Karpas-422 (cell line): Measurements from ENCODE around the gene OBSCN. TPM values are rescaled to one million over a fixed set of nuclear protein-coding genes. Genes with fewer than 3 reads are reported as not detected.

Experiments used
- DNase-seq: peaks from one replicate; pipeline ENCODE4 v3.0.0-alpha.2; 2015
- H2AFZ ChIP-seq: fragments of 200-600 bp; sonication (generic); 2 replicates; pipeline ENCODE4 v1.6.1; 2014; ENCODE audit warnings: antibody characterized with exemption, low read length, mixed read lengths
- H3K27ac ChIP-seq: fragments of 200-600 bp; sonication (generic); 2 replicates; pipeline ENCODE4 v1.5.1; 2014; ENCODE audit warnings: mild to moderate bottlenecking, low read length, moderate library complexity
- H3K27me3 ChIP-seq: fragments of 200-600 bp; sonication (generic); 2 replicates; pipeline ENCODE4 v1.6.1; 2014; ENCODE audit warnings: low read length, mixed read lengths
- H3K36me3 ChIP-seq: fragments of 200-600 bp; sonication (generic); 2 replicates; pipeline ENCODE4 v1.6.1; 2014; ENCODE audit warnings: low read length, mixed read lengths; ENCODE audit not compliant: insufficient read depth
- H3K4me1 ChIP-seq: fragments of 200-600 bp; sonication (generic); 2 replicates; pipeline ENCODE4 v1.6.1; 2014; ENCODE audit warnings: mild to moderate bottlenecking, low read length, mixed read lengths
- H3K4me2 ChIP-seq: fragments of 200-600 bp; sonication (generic); 2 replicates; pipeline ENCODE4 v1.6.1; 2014; ENCODE audit warnings: low read length, low read depth, mild to moderate bottlenecking; ENCODE audit not compliant: poor library complexity, severe bottlenecking
- H3K4me3 ChIP-seq: fragments of 200-600 bp; sonication (generic); 2 replicates; pipeline ENCODE4 v1.5.1; 2014; ENCODE audit warnings: mild to moderate bottlenecking, antibody characterized with exemption, low read length, mixed read lengths
- H3K79me2 ChIP-seq: fragments of 200-600 bp; sonication (generic); 2 replicates; pipeline ENCODE4 v1.6.1; 2014; ENCODE audit warnings: mild to moderate bottlenecking, low read length, mixed read lengths
- H3K9ac ChIP-seq: fragments of 200-600 bp; sonication (generic); 2 replicates; pipeline ENCODE4 v1.6.0; 2014; ENCODE audit warnings: low read length
- H3K9me2 ChIP-seq: fragments of 200-600 bp; sonication (generic), shearing (Covaris generic); replicated peaks from 2 replicates; pipeline ENCODE4 v1.6.0; 2014; ENCODE audit warnings: mild to moderate bottlenecking, low read length, moderate library complexity; ENCODE audit not compliant: insufficient read depth
- H3K9me3 ChIP-seq: fragments of 300-700, 200-600 bp; sonication (generic); 2 replicates; pipeline ENCODE4 v1.6.1; 2014; ENCODE audit warnings: low read length, mixed read lengths
- H4K20me1 ChIP-seq: fragments of 200-600 bp; sonication (generic); 2 replicates; pipeline ENCODE4 v1.6.1; 2014; ENCODE audit warnings: mild to moderate bottlenecking, antibody characterized with exemption, low read length, low read depth; ENCODE audit not compliant: insufficient read depth
- total RNA-seq: library from RNA; depleted of rRNA; stranded (reverse); fragments of >200 nt; shearing (Covaris generic); gene quantifications from 2 replicates; pipeline ENCODE4 v1.2.3, GENCODE V29; 2014; ENCODE audit warnings: low replicate concordance

Gene OBSCN
- total RNA-seq, 1 experiment from 2014 or later, result 17.5 TPM

DNA sequence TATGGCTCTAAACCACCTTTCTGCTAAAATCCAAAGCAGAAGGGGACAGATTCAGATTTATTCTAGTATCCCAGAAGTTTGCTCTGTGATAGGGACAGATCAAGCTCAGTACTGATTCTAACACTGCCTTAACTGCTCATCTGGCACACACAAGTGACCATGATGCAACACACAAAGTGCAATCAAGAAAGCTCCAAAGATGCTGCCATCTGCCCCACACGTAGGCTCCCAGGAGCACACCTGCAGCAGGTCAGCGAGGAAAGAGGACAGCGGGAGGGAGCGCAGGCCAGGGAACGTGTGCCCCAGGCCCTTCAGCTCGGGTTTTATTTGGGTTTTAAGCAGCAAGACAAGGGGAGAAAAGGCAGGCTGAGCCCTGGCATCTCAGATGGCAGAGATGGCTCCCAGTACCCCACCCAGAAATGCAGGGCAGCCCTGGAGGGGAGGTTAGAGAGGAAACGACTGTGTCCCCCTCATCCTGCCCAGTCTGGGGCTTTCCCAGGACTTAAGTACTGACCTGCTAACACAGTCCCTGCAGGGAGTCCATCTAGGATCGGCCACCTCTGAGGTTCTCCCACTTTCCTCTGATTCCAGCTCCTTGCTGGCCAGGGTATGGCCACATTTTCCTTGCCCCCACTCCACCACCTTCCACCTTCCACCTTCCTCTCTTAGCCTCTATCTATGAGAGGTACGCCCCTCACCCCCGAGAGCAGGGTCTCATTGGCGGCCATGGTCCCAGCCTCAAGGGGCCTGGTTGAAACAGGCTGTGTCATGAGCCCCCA, 197.5 kb downstream of the OBSCN start:
- Histone ChIP-seq H3K27ac (no peak overlapping the region; the same call in 1 of the 2 replicates), H3K9ac (peak overlapping the region; percentile 98), H3K9me3 (no peaks in the 10 kb centered on the region), H3K36me3 (peaks cover 15% of the 10 kb centered on the region; the same call in 1 of the 2 replicates), H3K9me2 (no peaks in the 10 kb centered on the region), H4K20me1 (peaks cover 46% of the 10 kb centered on the region), H3K4me3 (peak overlapping the region; percentile 99), H3K79me2 (peaks cover 63% of the 10 kb centered on the region), H3K4me1 (peaks cover 23% of the 10 kb centered on the region), H3K27me3 (no peaks in the 10 kb centered on the region), H3K4me2 (peak overlapping the region; percentile 84), H2AFZ (no peak overlapping the region)
- DNase-seq, result peak; percentile 46

DNA sequence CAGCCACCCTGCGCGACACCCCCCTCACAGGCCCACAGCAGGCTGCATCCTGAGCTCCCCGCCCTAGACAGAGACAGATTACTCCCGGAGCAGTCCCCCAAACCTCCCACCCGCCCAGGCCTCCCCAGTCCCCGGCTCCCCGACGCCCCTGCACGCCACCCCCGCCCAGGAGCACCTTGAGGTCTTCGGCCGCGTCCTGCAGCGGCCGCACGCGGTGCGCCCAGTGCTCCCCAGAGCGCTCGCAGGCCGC, 198.1 kb downstream of the OBSCN start:
- peak overlapping the region; percentile 68; the same call in 1 of the 2 replicates for H3K27ac ChIP-seq
- peak overlapping the region; percentile 98 for H3K9ac ChIP-seq
- H2AFZ ChIP-seq, result no peak overlapping the region
- peak; percentile 43 for DNase-seq
- peak overlapping the region; percentile 99 for H3K4me3 ChIP-seq
- no peaks in the 10 kb centered on the region for H3K9me3 ChIP-seq
- peaks cover 41% of the 10 kb centered on the region for H4K20me1 ChIP-seq
- H3K4me1 ChIP-seq, result peaks cover 23% of the 10 kb centered on the region
- H3K9me2 ChIP-seq, result no peaks in the 10 kb centered on the region
- H3K36me3 ChIP-seq, result peaks cover 15% of the 10 kb centered on the region; the same call in 1 of the 2 replicates
- H3K79me2 ChIP-seq, result peaks cover 58% of the 10 kb centered on the region
- no peaks in the 10 kb centered on the region for H3K27me3 ChIP-seq
- peak overlapping the region; percentile 84 for H3K4me2 ChIP-seq

DNA sequence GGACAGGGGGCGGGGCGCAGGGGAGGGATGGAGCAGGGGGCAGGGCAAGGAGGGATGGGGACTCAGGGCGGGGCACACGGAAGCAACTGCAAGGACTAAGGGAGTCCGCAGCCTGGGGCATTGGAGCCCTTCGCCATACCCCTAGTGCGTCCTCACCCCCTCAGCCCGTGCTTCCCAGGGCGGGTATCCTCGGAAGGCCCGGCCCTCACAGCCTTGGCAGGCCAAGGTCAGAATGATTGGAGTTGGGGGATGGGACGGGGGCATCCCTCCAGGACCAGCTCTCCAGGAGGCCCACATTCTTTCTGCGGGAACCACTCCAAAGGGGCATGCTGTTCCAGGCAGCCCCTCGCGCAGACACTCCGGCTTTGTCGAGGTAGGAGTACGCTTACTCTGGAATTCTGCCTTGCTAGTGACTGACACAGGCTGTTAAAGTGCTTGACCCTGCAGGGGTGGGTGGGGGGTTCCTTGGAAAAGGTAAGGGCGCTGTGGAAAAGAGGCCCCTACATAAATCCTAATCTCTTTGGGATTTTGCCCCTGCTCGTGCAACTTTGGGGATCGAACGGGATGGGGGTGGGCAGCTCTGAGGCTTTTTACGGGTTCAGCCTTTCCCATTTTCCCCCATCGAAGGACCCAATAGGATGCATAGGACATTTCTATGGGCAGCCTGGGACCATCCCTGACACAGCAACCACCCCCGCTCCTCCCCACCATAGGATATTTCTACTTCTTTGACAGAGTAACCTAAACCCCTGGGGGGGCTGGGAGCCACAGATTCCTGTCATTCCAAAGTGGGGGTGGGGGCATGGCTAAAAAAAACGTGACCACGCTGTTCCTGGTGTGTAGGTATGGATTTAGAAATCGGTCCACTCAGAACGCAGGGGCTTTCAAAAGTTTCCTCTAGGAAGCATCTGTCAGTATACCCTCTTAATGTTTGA, 199.5 kb downstream of the OBSCN start:
- Histone ChIP-seq H3K27ac (no peak overlapping the region), H3K27me3 (no peaks in the 10 kb centered on the region), H3K4me1 (peaks cover 23% of the 10 kb centered on the region), H3K9ac (peak overlapping the region; percentile 78), H3K9me2 (no peaks in the 10 kb centered on the region), H3K79me2 (peaks cover 45% of the 10 kb centered on the region), H2AFZ (peak overlapping the region; percentile 54; the same call in 1 of the 2 replicates), H3K4me3 (peak overlapping the region; percentile 95), H3K4me2 (peak overlapping the region; percentile 88), H3K36me3 (peaks cover 11% of the 10 kb centered on the region; the same call in 1 of the 2 replicates), H3K9me3 (no peaks in the 10 kb centered on the region), H4K20me1 (peaks cover 28% of the 10 kb centered on the region)
- no peak for DNase-seq

DNA sequence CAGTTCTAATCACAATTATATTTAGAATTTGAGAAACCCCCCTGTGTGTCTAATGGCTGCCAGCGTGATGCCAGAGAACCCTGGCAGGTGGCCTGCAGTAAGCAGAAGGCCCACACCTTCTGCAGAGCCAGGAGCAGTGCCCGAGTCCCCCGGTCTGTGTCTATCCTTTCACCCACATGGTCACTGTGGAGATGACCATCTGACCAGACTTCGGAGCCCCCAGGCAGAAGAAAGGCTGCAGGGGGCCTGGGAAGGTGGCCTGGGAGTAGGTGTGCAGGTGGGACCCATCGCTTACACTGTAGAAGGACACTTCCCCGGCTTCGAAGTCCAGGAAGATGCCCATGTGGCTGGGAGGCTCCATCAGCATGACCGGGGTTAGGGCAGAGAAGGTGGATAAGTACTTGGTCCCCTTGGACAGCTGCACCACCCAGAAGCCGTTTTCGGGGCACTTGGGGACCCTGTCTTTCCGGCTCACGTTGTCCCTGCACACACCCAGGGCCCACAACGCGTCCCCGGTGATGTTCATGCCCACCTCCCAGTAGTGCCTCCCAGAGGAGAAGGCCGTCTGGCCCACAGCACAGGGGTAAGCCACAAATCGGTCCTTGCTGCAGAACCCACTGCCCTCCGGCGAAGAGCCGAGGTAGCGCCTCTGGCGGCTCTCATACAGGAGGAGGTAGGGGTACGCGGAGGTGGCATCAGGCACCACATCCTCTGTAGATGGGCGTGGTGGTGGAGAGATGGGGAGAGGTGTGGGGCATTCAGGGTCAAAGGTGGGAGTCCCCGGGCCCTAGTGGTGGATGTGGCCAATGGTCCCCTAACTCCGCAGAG, 200.4 kb downstream of the OBSCN start:
- peaks cover 7% of the 10 kb centered on the region; the same call in 1 of the 2 replicates for H3K36me3 ChIP-seq
- H3K4me1 ChIP-seq, result peaks cover 23% of the 10 kb centered on the region
- no peak for DNase-seq
- peaks cover 37% of the 10 kb centered on the region for H3K79me2 ChIP-seq
- no peaks in the 10 kb centered on the region for H3K9me3 ChIP-seq
- no peaks in the 10 kb centered on the region for H3K9me2 ChIP-seq
- peaks cover 19% of the 10 kb centered on the region for H4K20me1 ChIP-seq
- H3K9ac ChIP-seq, result no peak overlapping the region
- H3K4me3 ChIP-seq, result peak overlapping the region; percentile 95; the same call in 1 of the 2 replicates
- H3K27ac ChIP-seq, result no peak overlapping the region
- no peak overlapping the region for H3K4me2 ChIP-seq
- no peaks in the 10 kb centered on the region for H3K27me3 ChIP-seq
- no peak overlapping the region for H2AFZ ChIP-seq

DNA sequence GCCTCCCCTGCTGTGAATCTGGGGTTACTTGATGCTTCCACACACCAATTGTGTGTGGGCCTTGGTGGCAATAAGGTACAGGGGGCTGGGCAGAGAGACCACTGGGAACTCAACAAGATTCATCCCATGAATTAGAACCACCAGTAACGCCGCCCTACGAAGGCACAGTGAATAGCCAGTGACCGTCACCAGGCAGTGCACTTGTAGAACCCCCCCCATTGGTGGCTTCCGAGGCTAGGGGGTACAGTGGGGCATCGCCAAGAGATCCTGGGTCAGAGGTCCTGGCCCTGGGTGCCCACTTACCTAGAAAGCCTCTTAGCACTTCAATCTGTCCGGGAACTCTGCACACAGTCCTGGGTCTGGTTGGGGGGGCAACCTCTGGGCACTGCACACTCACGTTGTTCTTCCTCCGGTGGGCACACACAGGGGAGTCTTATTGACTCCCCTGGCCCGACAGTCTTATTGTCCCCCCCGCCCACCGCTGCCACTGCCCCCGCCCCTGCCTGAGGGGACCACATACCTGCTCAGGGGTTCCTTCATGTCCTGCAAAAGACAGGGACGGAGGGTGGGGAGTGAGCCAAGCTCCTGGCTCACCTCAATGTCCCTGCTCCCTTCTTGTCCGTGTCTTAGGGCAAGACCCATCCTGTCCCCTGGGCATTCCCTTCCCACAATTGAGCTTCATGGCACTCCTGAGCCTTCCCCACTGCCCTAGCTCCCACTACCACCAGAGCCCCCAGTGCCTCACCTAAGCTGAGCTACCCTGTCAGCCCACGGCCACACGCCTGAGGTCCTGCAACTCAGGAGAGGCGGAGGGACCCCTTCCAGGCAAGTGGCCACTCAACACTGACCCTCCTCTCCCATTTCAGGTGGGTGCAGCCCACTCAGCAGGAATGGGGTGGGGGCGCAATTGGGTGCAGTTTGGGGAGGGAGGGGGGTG, 201.3 kb downstream of the OBSCN start:
- H3K4me1 ChIP-seq, result peaks cover 22% of the 10 kb centered on the region
- no peak overlapping the region for H3K27ac ChIP-seq
- no peak overlapping the region for H3K4me2 ChIP-seq
- DNase-seq, result no peak
- peaks cover 6% of the 10 kb centered on the region; the same call in 1 of the 2 replicates for H3K36me3 ChIP-seq
- H4K20me1 ChIP-seq, result peaks cover 17% of the 10 kb centered on the region
- H3K9me3 ChIP-seq, result no peaks in the 10 kb centered on the region
- no peaks in the 10 kb centered on the region for H3K9me2 ChIP-seq
- no peak overlapping the region for H3K4me3 ChIP-seq
- H2AFZ ChIP-seq, result no peak overlapping the region
- no peaks in the 10 kb centered on the region for H3K27me3 ChIP-seq
- H3K79me2 ChIP-seq, result peaks cover 28% of the 10 kb centered on the region
- H3K9ac ChIP-seq, result no peak overlapping the region

DNA sequence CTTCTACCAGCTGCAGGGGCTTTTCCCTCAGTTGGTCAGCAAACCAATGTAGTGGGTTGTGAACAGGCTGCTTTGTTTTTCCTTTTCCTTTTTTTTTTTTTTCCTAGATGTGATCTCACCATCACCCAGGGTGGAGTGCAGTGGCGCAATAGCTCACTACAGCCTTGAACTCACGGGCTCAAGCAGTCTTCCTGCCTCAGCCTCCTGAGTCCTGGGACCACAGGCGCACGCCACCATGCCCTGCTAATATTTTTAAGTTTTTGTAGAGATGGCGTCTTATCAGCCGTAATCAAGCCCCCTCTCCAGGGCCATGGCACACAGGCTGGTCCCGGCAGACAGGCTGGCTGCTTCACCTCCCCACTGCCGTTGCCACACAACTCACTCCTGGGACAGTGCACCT, 202.2 kb downstream of the OBSCN start:
- H3K27ac ChIP-seq, result no peak overlapping the region
- H3K27me3 ChIP-seq, result no peaks in the 10 kb centered on the region
- no peaks in the 10 kb centered on the region for H3K9me3 ChIP-seq
- no peak overlapping the region for H3K9ac ChIP-seq
- no peak overlapping the region for H3K4me3 ChIP-seq
- peaks cover 8% of the 10 kb centered on the region; the same call in 1 of the 2 replicates for H4K20me1 ChIP-seq
- H3K79me2 ChIP-seq, result peaks cover 19% of the 10 kb centered on the region
- H3K9me2 ChIP-seq, result no peaks in the 10 kb centered on the region
- peaks cover 13% of the 10 kb centered on the region for H3K4me1 ChIP-seq
- no peak for DNase-seq
- no peak overlapping the region for H2AFZ ChIP-seq
- no peaks in the 10 kb centered on the region for H3K36me3 ChIP-seq
- no peak overlapping the region for H3K4me2 ChIP-seq

DNA sequence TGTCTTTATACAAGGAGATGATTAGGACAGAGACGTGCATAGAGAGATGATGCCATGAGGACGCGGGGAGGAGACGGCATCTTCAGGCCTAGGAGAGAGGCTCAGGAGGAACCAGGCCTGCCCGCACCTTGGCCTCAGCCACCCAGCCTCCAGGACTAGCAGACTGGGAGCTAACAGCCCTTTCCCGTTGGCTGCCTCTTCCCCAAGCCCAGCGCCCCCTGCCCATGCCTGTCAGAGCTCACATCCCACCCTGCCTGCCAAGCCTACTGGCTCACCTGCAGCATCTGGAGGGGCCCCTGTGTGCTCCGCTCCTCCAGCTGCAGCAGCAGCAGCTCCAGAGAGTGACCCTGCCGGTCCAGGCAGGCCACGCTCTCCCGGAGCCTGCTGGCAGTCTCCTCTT, 202.8 kb downstream of the OBSCN start:
- peaks cover 8% of the 10 kb centered on the region for H3K4me1 ChIP-seq
- peaks cover 1% of the 10 kb centered on the region; the same call in 1 of the 2 replicates for H4K20me1 ChIP-seq
- H2AFZ ChIP-seq, result no peak overlapping the region
- H3K4me2 ChIP-seq, result no peak overlapping the region
- H3K79me2 ChIP-seq, result peaks cover 12% of the 10 kb centered on the region
- H3K4me3 ChIP-seq, result no peak overlapping the region
- no peaks in the 10 kb centered on the region for H3K9me2 ChIP-seq
- H3K9me3 ChIP-seq, result no peaks in the 10 kb centered on the region
- DNase-seq, result no peak
- no peak overlapping the region for H3K27ac ChIP-seq
- no peak overlapping the region for H3K9ac ChIP-seq
- no peaks in the 10 kb centered on the region for H3K36me3 ChIP-seq
- H3K27me3 ChIP-seq, result no peaks in the 10 kb centered on the region
